HepG2 (cell line): Measurements from ENCODE around the gene ZNF275. TPM values are rescaled to one million over a fixed set of nuclear protein-coding genes. Genes with fewer than 3 reads are reported as not detected.

Experiments used
- ASH2L ChIP-seq: fragments of 300-600, 200-600 bp; sonication (generic); IDR thresholded peaks from 2 replicates; pipeline ENCODE4 v1.7.0; 2017; ENCODE audit warnings: low read depth, mild to moderate bottlenecking, moderate library complexity, mixed read lengths, low read length; ENCODE audit not compliant: insufficient read length
- CCDC6 ChIP-seq: sonication (generic); formaldehyde crosslinking; IDR thresholded peaks from 2 replicates; pipeline ENCODE4 v1.8.1; 2022; ENCODE audit warnings: mild to moderate bottlenecking, missing genetic modification reagents, moderate library complexity
- GATAD2A ChIP-seq: IDR thresholded peaks from 2 replicates; pipeline ENCODE4 v1.6.1; 2016
- KDM1A ChIP-seq: IDR thresholded peaks from 2 replicates; pipeline ENCODE4 v1.6.1; 2016; ENCODE audit warnings: missing compliant biosample characterization
- KIAA2018 ChIP-seq: sonication (generic); formaldehyde crosslinking; IDR thresholded peaks from 2 replicates; pipeline ENCODE4 v1.5.0; 2020; ENCODE audit warnings: mild to moderate bottlenecking, missing genetic modification reagents, borderline replicate concordance
- NFRKB ChIP-seq: fragments of 450-650 bp; IDR thresholded peaks from 2 replicates; pipeline ENCODE4 v1.6.1; 2017
- RFX1 ChIP-seq: fragments of 450-650 bp; IDR thresholded peaks from 2 replicates; pipeline ENCODE4 v1.6.1; 2017
- SIN3A ChIP-seq: IDR thresholded peaks from 2 replicates; pipeline ENCODE4 v1.6.1; 2011; ENCODE audit warnings: low read depth, mild to moderate bottlenecking, control low read depth, low read length, borderline replicate concordance
- SP5 ChIP-seq: IDR thresholded peaks from 2 replicates; pipeline ENCODE4 v1.6.1; 2016; ENCODE audit warnings: low read depth, borderline replicate concordance
- ZNF10 ChIP-seq: sonication (generic); formaldehyde crosslinking; IDR thresholded peaks from 2 replicates; pipeline ENCODE4 v1.4.0; 2020; ENCODE audit warnings: mild to moderate bottlenecking, low read depth, missing genetic modification reagents, borderline replicate concordance
- ZNF207 ChIP-seq: fragments of 450-650 bp; IDR thresholded peaks from 2 replicates; pipeline ENCODE4 v1.6.1; 2016; ENCODE audit warnings: antibody characterized with exemption, borderline replicate concordance
- ZNF30 ChIP-seq: sonication (generic); formaldehyde crosslinking; IDR thresholded peaks from 2 replicates; pipeline ENCODE4 v1.5.0; 2020; ENCODE audit warnings: mild to moderate bottlenecking, missing genetic modification reagents
- ZNF431 ChIP-seq: sonication (generic); formaldehyde crosslinking; IDR thresholded peaks from 2 replicates; pipeline ENCODE4 v1.9.0; 2022; ENCODE audit warnings: missing genetic modification reagents, low read depth, mild to moderate bottlenecking, borderline replicate concordance
- polyA plus RNA-seq, 8 experiments: library from polyadenylated mRNA; depleted of rRNA in 3 of 8; stranded (reverse) in 7 of 8; unstranded in 1 of 8; fragments of >200 nt; fragmentation: Illumina TruSeq in 4 of 8; extraction: Trizol in 4 of 8; gene quantifications; 2 replicates each; pipeline versions ENCODE4 v1.2.1 to v1.2.3, GENCODE V29; 2011 to 2016; ENCODE audit warnings: low read depth in 4 of 8, missing spikeins in 1 of 8, mixed read lengths in 1 of 8; ENCODE audit not compliant: insufficient read depth in 1 of 8
- total RNA-seq, 5 experiments: library from RNA; depleted of rRNA; stranded (reverse); fragments of >200 nt; fragmentation: Illumina TruSeq; extraction: Trizol; gene quantifications; 2 replicates each; pipeline ENCODE4 v1.2.3, GENCODE V29; 2016; ENCODE audit warnings: low read depth in 1 of 5
- TF ChIP-seq, protein P1 (sequence below): sonication (generic); formaldehyde crosslinking; IDR thresholded peaks from 2 replicates; pipeline ENCODE4 v1.4.0; 2020; ENCODE audit warnings: missing genetic modification reagents, low read depth, mild to moderate bottlenecking, borderline replicate concordance

The ZNF275 gene
- total and polyA plus RNA-seq, 2 of the 13 experiments (the other 11 are each of a cell fraction or from before 2014, with no cell fraction given) = 6.4 to 11.8 TPM

DNA sequence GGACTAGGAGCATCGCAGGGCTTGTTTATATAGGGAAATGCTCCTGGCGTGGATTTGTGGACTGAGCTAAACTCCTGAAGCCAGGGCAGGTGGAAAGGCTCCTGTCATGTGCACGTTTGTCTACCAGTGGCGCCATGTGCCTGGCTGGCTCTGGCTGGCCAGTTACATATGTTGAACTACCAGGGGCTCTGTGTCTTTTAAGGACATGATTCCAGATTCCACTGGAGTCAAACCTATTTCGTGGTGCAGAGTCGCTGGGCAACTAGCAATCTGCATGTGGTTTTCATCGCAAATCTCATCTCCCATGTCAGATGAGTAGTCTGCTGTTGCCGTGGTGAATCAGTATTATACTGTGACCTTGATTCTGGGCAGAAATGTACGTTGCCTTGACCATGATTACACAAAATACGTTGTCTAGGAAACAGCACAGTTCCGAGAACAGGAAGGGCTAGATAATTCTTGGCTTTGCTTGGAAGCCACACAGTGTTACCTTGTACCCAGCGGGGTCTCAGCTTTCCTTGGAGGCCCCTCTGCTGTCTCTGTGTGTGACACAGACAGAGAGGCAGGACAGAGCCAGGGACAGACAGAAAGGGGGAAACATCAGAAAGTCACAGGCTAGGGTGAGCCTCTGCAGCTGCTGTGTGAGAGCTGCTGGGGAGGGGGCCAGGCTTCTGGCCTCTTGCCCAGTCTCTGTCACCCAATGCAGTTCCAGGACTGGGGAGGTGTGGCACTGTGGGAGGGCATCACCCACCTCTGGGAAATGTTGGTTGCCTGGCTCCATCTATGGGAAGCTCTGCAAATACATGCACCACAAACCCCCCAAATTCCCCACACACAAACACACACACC lies 48.0 kb downstream of the ZNF275 start (continued):
- TF ChIP-seq SIN3A = peak; percentile 18; the same call in 1 of the 2 replicates
- TF ChIP-seq ZNF10 (CRISPR knock-in tag) = no peak
- TF ChIP-seq ZNF207 = no peak
- no peak for TF ChIP-seq NFRKB
- TF ChIP-seq SP5 (CRISPR knock-in tag) = no peak
- TF ChIP-seq ASH2L = peak; percentile 63
- TF ChIP-seq CCDC6 (CRISPR knock-in tag) = no peak
- TF ChIP-seq ZNF431 (CRISPR knock-in tag) = no peak
- no peak for TF ChIP-seq KIAA2018
- TF ChIP-seq ZNF30 = no peak
- TF ChIP-seq GATAD2A (CRISPR knock-in tag) = 0 out of 2 replicates have a peak, but pooled peaks have one; percentile 11
- no peak for TF ChIP-seq KDM1A (CRISPR knock-in tag)
- TF ChIP-seq, protein P1, sequence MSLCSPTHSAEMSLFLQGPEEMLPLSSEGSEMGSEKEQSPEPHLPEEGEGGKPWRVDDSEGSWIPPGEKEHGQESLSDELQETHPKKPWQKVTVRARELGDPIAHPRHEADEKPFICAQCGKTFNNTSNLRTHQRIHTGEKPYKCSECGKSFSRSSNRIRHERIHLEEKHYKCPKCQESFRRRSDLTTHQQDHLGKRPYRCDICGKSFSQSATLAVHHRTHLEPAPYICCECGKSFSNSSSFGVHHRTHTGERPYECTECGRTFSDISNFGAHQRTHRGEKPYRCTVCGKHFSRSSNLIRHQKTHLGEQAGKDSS (CRISPR knock-in tag) = peak; percentile 32; the same call in 1 of the 2 replicates
- TF ChIP-seq RFX1 = peak; percentile 78
